Adrenal gland (tissue), 12 donors: ENCODE data around the gene UBE2D3. TPM values are rescaled to one million over a fixed set of nuclear protein-coding genes. Genes with fewer than 3 reads are reported as not detected.

Source experiments
- DNase-seq, 7 donors: peaks; one replicate each; pipeline ENCODE4 v3.0.0-alpha.2; 2019 to 2020
- H3K27ac ChIP-seq, 5 donors: fragments of 200-600 bp; sonication (generic) in 4 of 5; 1 replicate in 3 of 5; 2 replicates in 2 of 5; pipeline versions ENCODE4 v1.5.1 to v1.8.0; 2016 to 2020; ENCODE audit warnings: mild to moderate bottlenecking in 1 of 5
- H3K27me3 ChIP-seq: fragments of 200-600 bp; 2 replicates; pipeline ENCODE4 v1.8.0; 2021
- H3K36me3 ChIP-seq, 2 donors: fragments of 200-600 bp; replicated peaks in 1 of 2; 1 replicate in 1 of 2; 2 replicates in 1 of 2; pipeline versions ENCODE4 v1.5.1 to v1.8.0; 2018 to 2022
- H3K4me1 ChIP-seq, 2 donors: fragments of 200-600 bp; replicated peaks in 1 of 2; 1 replicate in 1 of 2; 2 replicates in 1 of 2; pipeline versions ENCODE4 v1.5.1 to v1.8.0; 2018 to 2021
- H3K4me3 ChIP-seq, 4 donors: fragments of 200-600 bp; sonication (generic) in 3 of 4; one replicate each; pipeline ENCODE4 v1.5.1; 2016 to 2018
- H3K9me3 ChIP-seq, 3 donors: fragments of 200-600 bp; sonication (generic) in 1 of 3; replicated peaks in 1 of 3; 1 replicate in 2 of 3; 2 replicates in 1 of 3; pipeline versions ENCODE4 v1.5.1 to v1.8.0; 2016 to 2021
- POLR2A ChIP-seq, 2 donors: fragments of 450-650 bp; IDR thresholded peaks; one replicate each; pipeline ENCODE4 v1.6.1; 2017; ENCODE audit warnings: antibody characterized with exemption in 2 of 2, mild to moderate bottlenecking in 2 of 2, moderate library complexity in 1 of 2
- WGBS, 4 donors: extraction: QIAGEN DNeasy Blood & Tissue Kit in 2 of 4; methylation state at CpG; one replicate each; pipeline versions ENCODE4 v1.1.5 to v1.1.7; 2013 to 2017; 5-methylcytosine and 5-hydroxymethylcytosine counted together
- intact Hi-C, 2 donors: fragments of 100-400 bp; cut with DNase I; formaldehyde crosslinking; loops; one replicate each; pipeline versions ENCODE4 v1.14.1 to v1.15.0; 2022 to 2023
- polyA plus RNA-seq, 3 donors: library from polyadenylated mRNA; stranded (reverse); fragments of 200-250 nt in 2 of 3; fragments of 350-450 nt in 1 of 3; fragmentation: Illumina TruSeq in 1 of 3; extraction: RNeasy Lipid Tissue Mini Kit (QIAGEN cat#74804) in 1 of 3; gene quantifications; one replicate each; pipeline ENCODE4 v1.2.3, GENCODE V29; 2013 to 2014
- total RNA-seq, 9 donors: library from RNA; depleted of rRNA in 4 of 9; stranded (reverse); fragments of >200 nt in 4 of 9; fragments of 120-200 nt in 1 of 9; fragmentation: NEBNext Ultra II Directional in 1 of 9; extraction: Animal tissue kit (Norgen Biotek cat#: 25700) in 1 of 9; gene quantifications; one replicate each; pipeline versions ENCODE4 v1.1.0 to v1.2.4, GENCODE V29; 2013 to 2023
- TF ChIP-seq, protein P1 (sequence below), 6 experiments: fragments of 450-650 bp in 4 of 6; fragments of 200-600 bp in 2 of 6; sonication (generic) in 1 of 6; IDR thresholded peaks; 1 replicate in 5 of 6; 2 replicates in 1 of 6; pipeline versions ENCODE4 v1.5.1 to v1.8.0; 2016 to 2021; ENCODE audit warnings: antibody characterized with exemption in 6 of 6, mild to moderate bottlenecking in 2 of 6, moderate library complexity in 1 of 6
- donor health status: healthy with polysubstance abuse.
- donor health status: Bipolar disorder and iron deficiency.
- donor health status: DM: yes; HTN: yes; CAD: no.
- donor health status: DM: no; HTN: no; CAD: no.
- donor health status: DM: no; HTN: no; CAD: no.
- donor health status: DM: yes; HTN: yes; CAD: no.

The UBE2D3 gene
- total and polyA plus RNA-seq, 12 donors: 178 to 709 (median 398) TPM

DNA sequence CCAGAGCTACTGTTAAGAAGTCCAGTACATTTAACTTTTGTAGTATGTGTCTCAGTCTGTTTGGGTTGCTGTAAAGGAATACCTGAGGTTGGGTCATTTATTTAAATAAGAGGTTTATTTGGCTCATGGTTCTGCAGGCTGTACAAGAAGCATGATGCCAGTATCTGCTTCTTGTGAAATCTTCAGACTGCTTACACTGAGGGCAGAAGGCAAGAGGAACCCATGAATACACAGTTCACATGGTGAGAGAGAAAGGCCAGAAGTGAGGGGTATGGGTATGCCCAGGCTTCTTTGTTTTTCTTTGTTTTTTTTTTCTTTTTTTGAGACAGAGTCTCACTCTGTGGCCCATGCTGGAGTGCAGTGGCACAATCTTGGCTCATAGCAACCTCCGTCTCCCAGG is 35.4 kb upstream of the UBE2D3 start:
- Histone ChIP-seq H3K4me3 (no peak overlapping the region), H3K4me1 (peaks cover 0 to 9% of the 10 kb centered on the region in 2 donors), H3K36me3 (no peaks in the 10 kb centered on the region), H3K9me3 (peaks cover 0 to 7% (median 0%) of the 10 kb centered on the region in 3 donors), H3K27ac (no peak overlapping the region), H3K27me3 (no peaks in the 10 kb centered on the region)
- intact Hi-C loops: no loop called here
- 89 to 100% (median 96%) methylated on average over 1 of the region's 1 CpG for WGBS, 4 donors
- TF ChIP-seq POLR2A (IDR thresholded peaks at IDR 0.05): no peak
- TF ChIP-seq, protein P1, sequence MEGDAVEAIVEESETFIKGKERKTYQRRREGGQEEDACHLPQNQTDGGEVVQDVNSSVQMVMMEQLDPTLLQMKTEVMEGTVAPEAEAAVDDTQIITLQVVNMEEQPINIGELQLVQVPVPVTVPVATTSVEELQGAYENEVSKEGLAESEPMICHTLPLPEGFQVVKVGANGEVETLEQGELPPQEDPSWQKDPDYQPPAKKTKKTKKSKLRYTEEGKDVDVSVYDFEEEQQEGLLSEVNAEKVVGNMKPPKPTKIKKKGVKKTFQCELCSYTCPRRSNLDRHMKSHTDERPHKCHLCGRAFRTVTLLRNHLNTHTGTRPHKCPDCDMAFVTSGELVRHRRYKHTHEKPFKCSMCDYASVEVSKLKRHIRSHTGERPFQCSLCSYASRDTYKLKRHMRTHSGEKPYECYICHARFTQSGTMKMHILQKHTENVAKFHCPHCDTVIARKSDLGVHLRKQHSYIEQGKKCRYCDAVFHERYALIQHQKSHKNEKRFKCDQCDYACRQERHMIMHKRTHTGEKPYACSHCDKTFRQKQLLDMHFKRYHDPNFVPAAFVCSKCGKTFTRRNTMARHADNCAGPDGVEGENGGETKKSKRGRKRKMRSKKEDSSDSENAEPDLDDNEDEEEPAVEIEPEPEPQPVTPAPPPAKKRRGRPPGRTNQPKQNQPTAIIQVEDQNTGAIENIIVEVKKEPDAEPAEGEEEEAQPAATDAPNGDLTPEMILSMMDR (IDR thresholded peaks at IDR 0.05): no peak
- DNase-seq: no peak

DNA sequence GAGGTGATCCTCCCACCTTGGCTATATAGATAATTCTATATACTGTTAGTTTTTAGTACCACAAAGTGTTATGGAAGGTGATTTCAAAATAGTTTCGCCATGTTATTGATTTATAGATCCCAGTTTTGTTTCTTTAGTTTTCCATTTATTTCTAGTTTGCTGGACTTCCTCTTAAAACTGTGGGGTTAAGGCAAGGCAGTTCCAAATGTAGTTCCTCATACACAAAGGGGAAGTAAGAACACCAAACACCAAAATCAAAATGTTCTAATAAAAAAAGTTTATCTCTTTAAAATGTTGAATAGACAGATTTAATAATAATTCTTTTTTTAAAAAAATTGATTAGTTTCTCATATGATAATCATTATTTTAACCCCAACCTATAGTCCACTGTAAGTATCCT is 34.7 kb upstream of the UBE2D3 start:
- H3K27me3 ChIP-seq: no peaks in the 10 kb centered on the region
- intact Hi-C loops: no loop called here
- H3K4me3 ChIP-seq: no peak overlapping the region
- WGBS, 4 donors: 73 to 96% (median 87%) methylated on average over 1 of the region's 1 CpG
- peaks cover 0 to 1% of the 10 kb centered on the region in 2 donors for H3K4me1 ChIP-seq
- H3K36me3 ChIP-seq: no peaks in the 10 kb centered on the region
- DNase-seq: no peak
- H3K27ac ChIP-seq: peak overlapping the region in 1 of 5 donors; percentile 0
- TF ChIP-seq, protein P1 (IDR thresholded peaks at IDR 0.05): no peak
- TF ChIP-seq POLR2A (IDR thresholded peaks at IDR 0.05): no peak
- H3K9me3 ChIP-seq: peaks cover 0 to 7% (median 0%) of the 10 kb centered on the region in 3 donors

DNA sequence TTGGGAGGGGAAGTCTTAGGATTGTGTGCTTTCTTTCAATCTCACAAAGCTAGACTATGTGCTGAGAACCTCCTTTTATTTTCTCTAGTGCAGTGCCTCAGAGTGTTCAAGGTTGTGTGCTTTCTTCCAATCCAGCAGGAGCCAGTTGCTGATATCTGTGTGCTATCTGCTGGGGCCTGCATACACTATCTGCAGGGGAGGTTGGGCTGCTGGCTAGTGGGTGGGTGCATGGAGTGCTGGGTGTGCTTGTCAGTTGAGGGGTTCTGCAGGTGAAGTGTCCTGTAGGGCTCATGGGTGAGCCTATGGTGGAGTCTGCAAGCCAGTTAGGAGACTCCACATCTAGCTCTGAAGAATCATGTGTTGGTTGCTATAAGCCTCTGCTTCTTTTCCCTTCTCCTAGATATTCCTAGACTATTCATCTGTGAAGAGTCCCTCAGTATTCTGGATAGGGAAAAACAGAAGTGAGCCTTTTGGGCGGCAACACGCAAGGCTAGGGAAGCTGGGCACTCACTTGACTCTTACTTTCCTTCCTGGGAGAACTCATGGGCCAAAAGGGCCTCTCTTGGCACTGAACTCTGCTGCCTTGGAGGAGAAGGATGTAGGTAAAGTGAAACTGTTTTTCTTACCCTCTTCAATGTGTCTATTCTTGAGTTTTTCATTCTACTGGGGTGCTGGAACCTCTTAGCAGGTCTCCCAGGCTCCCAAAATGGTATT is 33.4 kb upstream of the UBE2D3 start:
- DNase-seq: no peak
- H3K4me1 ChIP-seq: no peaks in the 10 kb centered on the region
- no peak overlapping the region for H3K27ac ChIP-seq
- TF ChIP-seq POLR2A (IDR thresholded peaks at IDR 0.05): no peak
- TF ChIP-seq, protein P1 (IDR thresholded peaks at IDR 0.05): no peak
- 91 to 100% (median 93%) methylated on average over 2 of the region's 2 CpGs for WGBS, 4 donors
- peaks cover 0 to 7% (median 0%) of the 10 kb centered on the region in 3 donors for H3K9me3 ChIP-seq
- no peaks in the 10 kb centered on the region for H3K27me3 ChIP-seq
- no peaks in the 10 kb centered on the region for H3K36me3 ChIP-seq
- no peak overlapping the region for H3K4me3 ChIP-seq
- intact Hi-C loops: no loop called here

DNA sequence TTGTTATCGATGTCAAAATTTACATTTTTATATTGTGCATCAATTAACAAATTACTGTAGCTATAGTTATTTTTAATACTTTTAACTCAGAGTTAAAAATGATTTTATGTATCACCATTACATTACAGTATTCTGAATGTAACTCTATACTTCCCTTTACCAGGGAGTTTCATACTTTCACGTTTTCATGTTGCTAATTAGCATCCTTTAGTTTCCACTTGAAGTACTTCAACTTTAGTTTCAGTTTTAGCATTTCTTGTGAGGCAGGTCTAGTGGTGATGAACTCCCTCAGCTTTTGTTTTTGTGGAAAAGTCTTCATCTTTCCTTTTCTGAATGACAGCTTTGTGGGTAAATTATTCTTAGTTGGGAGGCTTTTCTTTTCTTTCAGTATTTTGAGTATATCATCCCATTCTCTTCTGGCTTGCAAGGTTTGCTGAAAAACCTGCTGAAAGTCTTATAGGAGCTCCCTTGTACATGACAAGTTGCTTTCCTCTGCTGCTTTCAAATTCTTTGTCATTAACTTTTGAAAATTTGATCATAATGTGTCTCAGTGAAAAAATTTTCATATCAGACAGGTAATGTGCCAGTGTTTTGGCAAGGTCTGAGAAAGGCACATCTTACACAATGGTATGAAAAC is 31.6 kb upstream of the UBE2D3 start:
- no peaks in the 10 kb centered on the region for H3K4me1 ChIP-seq
- WGBS, 4 donors: 90 to 93% (median 91%) methylated on average over 2 of the region's 2 CpGs
- intact Hi-C loops: no loop called here
- no peak for DNase-seq
- TF ChIP-seq, protein P1 (IDR thresholded peaks at IDR 0.05): no peak
- TF ChIP-seq POLR2A (IDR thresholded peaks at IDR 0.05): no peak
- H3K27ac ChIP-seq: no peak overlapping the region
- H3K9me3 ChIP-seq: peaks cover 0 to 7% (median 0%) of the 10 kb centered on the region in 3 donors
- no peak overlapping the region for H3K4me3 ChIP-seq
- no peaks in the 10 kb centered on the region for H3K27me3 ChIP-seq
- H3K36me3 ChIP-seq: no peaks in the 10 kb centered on the region
